ENCODE data around the gene ALKBH7.

The ALKBH7 gene

DNA sequence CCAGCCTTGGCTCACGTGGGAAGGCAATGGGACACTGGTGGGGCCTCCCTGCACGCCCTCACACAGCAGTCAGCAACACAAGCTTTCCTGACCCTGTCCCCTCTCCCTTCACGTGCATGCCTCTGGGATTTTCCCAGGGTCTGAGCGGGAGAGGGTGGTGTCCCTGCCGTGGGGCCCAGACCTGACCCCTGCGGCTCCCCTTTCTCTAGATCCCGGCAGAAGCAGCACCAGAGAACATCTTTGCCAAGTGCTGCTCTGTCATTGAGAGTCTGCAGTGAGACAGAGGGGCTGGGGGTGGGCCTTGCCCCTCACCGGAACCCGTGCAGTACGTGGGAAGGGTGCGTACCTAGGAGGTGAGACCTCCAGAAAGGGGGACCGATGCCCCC, 39.5 kb downstream of the ALKBH7 start:
- H3K36me3 ChIP-seq (ENCODE audit: control insufficient read depth, insufficient read depth, low read length) = peaks cover 23% of the 10 kb centered on the region
- TF ChIP-seq, protein P1, sequence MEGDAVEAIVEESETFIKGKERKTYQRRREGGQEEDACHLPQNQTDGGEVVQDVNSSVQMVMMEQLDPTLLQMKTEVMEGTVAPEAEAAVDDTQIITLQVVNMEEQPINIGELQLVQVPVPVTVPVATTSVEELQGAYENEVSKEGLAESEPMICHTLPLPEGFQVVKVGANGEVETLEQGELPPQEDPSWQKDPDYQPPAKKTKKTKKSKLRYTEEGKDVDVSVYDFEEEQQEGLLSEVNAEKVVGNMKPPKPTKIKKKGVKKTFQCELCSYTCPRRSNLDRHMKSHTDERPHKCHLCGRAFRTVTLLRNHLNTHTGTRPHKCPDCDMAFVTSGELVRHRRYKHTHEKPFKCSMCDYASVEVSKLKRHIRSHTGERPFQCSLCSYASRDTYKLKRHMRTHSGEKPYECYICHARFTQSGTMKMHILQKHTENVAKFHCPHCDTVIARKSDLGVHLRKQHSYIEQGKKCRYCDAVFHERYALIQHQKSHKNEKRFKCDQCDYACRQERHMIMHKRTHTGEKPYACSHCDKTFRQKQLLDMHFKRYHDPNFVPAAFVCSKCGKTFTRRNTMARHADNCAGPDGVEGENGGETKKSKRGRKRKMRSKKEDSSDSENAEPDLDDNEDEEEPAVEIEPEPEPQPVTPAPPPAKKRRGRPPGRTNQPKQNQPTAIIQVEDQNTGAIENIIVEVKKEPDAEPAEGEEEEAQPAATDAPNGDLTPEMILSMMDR (IDR thresholded peaks at IDR 0.05; ENCODE audit: insufficient read depth, low read length, poor library complexity, severe bottlenecking) = no peak
- no peak for DNase-seq (ENCODE audit: extremely low read depth, insufficient read length)

GRCh38 chr19:6412447-6413091, 40.0 kb downstream of the ALKBH7 start:
- DNase-seq (ENCODE audit: extremely low read depth, insufficient read length) = no peak
- H3K27me3 ChIP-seq (replicated peaks; ENCODE audit: control insufficient read depth, insufficient read depth, low read length) = no peaks in the 10 kb centered on the region
- TF ChIP-seq, protein P1 (IDR thresholded peaks at IDR 0.05; ENCODE audit: insufficient read depth, low read length, poor library complexity, severe bottlenecking) = peak; percentile 61
- H3K36me3 ChIP-seq (ENCODE audit: control insufficient read depth, insufficient read depth, low read length) = peaks cover 28% of the 10 kb centered on the region
- no peak overlapping the region for H3K4me3 ChIP-seq (replicated peaks; ENCODE audit: low read depth, low read length)

More for the DNA sequence above, 39.5 kb downstream of the ALKBH7 start:
- H3K27me3 ChIP-seq (replicated peaks; ENCODE audit: control insufficient read depth, insufficient read depth, low read length) = no peaks in the 10 kb centered on the region
- H3K4me3 ChIP-seq (replicated peaks; ENCODE audit: low read depth, low read length) = no peak overlapping the region

DNA sequence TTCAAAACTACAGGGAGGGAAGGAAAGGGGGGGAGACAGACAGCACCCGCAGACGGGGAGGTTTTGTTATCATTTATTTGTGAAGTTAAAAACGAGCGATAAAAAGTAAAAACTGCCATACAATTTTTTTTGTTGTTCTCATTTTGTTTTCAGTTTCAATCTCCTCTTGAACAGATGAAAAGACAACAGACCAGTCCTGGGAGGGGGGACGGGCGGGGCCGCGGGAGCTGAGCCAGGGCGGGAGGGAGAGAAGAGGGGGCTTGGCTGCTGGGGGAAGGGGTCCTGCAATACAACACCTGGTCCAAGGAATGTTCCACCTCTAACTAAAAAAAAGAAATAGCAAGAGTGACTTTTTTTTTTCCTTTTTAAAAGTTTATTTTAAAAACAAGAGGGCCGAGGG, 40.7 kb downstream of the ALKBH7 start:
- H3K36me3 ChIP-seq (ENCODE audit: control insufficient read depth, insufficient read depth, low read length) = peaks cover 35% of the 10 kb centered on the region
- H3K27me3 ChIP-seq (replicated peaks; ENCODE audit: control insufficient read depth, insufficient read depth, low read length) = no peaks in the 10 kb centered on the region
- TF ChIP-seq, protein P1 (IDR thresholded peaks at IDR 0.05; ENCODE audit: insufficient read depth, low read length, poor library complexity, severe bottlenecking) = no peak
- no peak overlapping the region for H3K4me3 ChIP-seq (replicated peaks; ENCODE audit: low read depth, low read length)
- no peak for DNase-seq (ENCODE audit: extremely low read depth, insufficient read length)

GRCh38 chr19:6413721-6414643, 41.4 kb downstream of the ALKBH7 start:
- H3K4me3 ChIP-seq (replicated peaks; ENCODE audit: low read depth, low read length) = no peak overlapping the region
- H3K36me3 ChIP-seq (ENCODE audit: control insufficient read depth, insufficient read depth, low read length) = peaks cover 39% of the 10 kb centered on the region
- TF ChIP-seq, protein P1 (IDR thresholded peaks at IDR 0.05; ENCODE audit: insufficient read depth, low read length, poor library complexity, severe bottlenecking) = no peak
- DNase-seq (ENCODE audit: extremely low read depth, insufficient read length) = no peak
- no peaks in the 10 kb centered on the region for H3K27me3 ChIP-seq (replicated peaks; ENCODE audit: control insufficient read depth, insufficient read depth, low read length)

GRCh38 chr19:6414793-6415590, 42.4 kb downstream of the ALKBH7 start:
- DNase-seq (ENCODE audit: extremely low read depth, insufficient read length) = no peak
- Histone ChIP-seq H3K27me3 (replicated peaks; ENCODE audit: control insufficient read depth, insufficient read depth, low read length) (no peaks in the 10 kb centered on the region), H3K36me3 (ENCODE audit: control insufficient read depth, insufficient read depth, low read length) (peaks cover 46% of the 10 kb centered on the region), H3K4me3 (replicated peaks; ENCODE audit: low read depth, low read length) (no peak overlapping the region)
- TF ChIP-seq, protein P1 (IDR thresholded peaks at IDR 0.05; ENCODE audit: insufficient read depth, low read length, poor library complexity, severe bottlenecking) = no peak

All from GM06990 (cell line).